GM18526 (cell line): ENCODE data around the gene GDPD5.

Experiments used
- POLR2A ChIP-seq: IDR thresholded peaks from 3 replicates; pipeline ENCODE4 v1.6.1; 2011; ENCODE audit not compliant: insufficient read length; ENCODE audit errors: extremely low read depth

Gene GDPD5

GRCh38 chr11:75532200-75533048 lies 6.7 kb upstream of the GDPD5 start:
- no peak for TF ChIP-seq POLR2A

- no peak for TF ChIP-seq POLR2A
These were observed 5.6 kb upstream of the GDPD5 start for GRCh38 chr11:75531325-75531724.

GRCh38 chr11:75530577-75530976 lies 4.8 kb upstream of the GDPD5 start:
- no peak for TF ChIP-seq POLR2A

- no peak for TF ChIP-seq POLR2A
These were observed 2.4 kb upstream of the GDPD5 start for GRCh38 chr11:75527938-75528735.

DNA sequence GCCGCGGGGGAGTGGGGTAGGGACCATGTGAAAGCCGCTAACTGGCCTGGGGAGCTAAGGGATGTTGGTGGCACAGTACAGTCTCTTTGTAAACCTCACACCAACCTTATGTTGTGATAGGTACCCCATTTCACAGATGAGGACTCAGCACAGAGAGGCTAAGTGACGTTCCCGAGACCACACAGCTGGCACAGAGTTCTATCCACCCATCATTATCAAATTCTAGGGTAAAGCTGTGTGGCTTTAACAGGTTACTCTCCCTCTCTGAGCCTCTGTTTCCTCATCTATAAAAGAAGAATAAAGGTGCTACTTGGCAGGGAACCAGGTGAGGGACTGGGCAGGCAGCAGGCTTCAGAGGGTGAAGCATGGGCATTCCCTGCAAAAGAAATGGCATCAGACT lies 1.4 kb upstream of the GDPD5 start:
- no peak for TF ChIP-seq POLR2A

DNA sequence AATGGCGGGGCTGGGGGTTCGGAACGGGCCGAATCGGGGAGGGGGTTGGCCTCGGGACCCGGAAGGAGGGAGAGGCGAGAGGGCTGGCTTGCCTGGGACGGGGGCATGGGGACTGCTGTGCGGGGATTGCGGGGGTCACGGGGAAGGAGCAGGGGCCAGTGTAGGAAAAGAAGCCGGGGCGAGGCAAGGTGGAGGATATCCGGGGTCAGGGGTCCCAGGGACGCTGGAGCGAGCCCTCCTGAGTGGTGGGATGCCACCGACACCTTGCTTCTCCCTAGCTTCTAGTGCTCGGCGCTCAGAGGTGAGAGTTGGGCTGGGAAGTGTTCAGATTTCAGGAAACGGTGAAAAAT lies 426 bp upstream of the GDPD5 start:
- TF ChIP-seq POLR2A, result no peak

GRCh38 chr11:75524665-75525432 lies 892 bp downstream of the GDPD5 start:
- no peak for TF ChIP-seq POLR2A

GRCh38 chr11:75523811-75524664 lies 1.7 kb downstream of the GDPD5 start:
- TF ChIP-seq POLR2A, result no peak

DNA sequence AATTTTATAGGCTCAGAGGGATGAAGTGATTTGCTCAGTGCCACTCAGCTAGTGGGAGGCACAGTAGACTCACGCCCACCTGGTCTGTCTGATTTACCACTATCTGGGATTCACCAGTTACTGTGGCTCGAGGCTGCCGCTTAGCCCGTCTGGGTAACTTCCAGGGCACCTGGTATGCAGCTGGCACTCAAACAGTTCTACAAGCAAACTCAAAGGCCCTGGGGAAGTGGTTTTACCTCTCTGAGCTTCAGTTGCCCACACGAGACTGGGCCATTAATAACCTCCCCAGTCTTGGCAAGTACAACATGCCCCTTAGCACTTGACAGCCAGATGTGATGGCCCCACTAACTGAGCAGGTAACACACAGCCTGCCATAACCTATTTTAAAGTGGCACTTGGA lies 2.6 kb downstream of the GDPD5 start:
- TF ChIP-seq POLR2A, result no peak

DNA sequence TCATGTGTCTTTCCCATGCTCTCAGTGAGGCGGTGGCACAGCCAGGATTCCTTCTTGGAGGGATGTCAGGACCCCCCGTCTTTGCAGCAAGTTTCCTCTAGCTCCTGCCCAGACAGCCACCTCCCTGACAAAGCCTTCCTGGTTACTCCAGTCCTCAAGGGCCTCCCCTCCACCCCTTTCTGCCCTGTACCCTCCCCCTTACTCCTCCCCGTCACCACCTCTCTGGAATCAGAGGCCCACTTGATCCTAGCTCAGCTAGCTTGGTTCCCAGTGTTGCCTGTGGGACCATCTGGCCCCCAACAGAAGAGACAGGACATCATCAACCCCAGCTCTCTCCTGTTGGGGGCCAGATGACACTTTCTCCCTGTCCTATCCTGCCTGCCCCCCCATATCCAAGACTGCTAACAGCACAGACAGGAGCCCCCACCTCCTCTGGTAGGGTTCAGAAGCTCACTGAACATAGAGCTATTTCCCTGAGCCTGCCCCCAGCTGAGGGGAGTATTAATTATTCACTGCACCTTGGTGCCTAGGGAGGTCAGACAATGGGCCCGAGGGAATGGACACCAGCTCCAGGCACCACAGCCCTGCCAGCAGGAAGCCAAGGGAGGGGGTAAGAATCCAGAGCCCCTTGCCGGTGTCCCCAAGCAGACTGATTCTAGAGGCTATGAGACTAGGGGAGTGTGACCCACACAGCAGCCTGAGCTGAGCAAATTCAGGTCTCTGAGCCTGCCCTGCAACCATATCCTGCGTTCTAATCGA lies 3.3 kb downstream of the GDPD5 start:
- TF ChIP-seq POLR2A, result no peak

DNA sequence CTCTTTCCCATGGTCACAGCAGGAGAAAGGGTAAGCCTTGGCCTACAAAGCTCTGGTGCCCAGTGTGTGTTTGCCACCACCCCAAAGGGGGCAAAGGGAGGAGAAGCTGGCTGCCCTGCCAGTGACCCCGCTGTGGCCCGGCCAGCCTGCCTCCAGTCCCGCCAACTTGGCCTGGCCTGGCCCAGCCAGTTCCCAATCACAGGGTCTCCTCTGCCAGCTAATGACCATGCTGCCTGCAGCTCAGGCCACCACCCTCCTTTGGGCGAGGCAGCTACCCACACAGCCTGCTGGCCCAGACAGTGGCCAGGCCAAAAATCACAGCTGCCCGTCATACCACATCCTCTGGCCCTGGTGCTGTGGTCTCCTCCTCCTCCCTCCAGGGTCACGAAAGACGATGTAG lies 5.1 kb downstream of the GDPD5 start:
- no peak for TF ChIP-seq POLR2A

DNA sequence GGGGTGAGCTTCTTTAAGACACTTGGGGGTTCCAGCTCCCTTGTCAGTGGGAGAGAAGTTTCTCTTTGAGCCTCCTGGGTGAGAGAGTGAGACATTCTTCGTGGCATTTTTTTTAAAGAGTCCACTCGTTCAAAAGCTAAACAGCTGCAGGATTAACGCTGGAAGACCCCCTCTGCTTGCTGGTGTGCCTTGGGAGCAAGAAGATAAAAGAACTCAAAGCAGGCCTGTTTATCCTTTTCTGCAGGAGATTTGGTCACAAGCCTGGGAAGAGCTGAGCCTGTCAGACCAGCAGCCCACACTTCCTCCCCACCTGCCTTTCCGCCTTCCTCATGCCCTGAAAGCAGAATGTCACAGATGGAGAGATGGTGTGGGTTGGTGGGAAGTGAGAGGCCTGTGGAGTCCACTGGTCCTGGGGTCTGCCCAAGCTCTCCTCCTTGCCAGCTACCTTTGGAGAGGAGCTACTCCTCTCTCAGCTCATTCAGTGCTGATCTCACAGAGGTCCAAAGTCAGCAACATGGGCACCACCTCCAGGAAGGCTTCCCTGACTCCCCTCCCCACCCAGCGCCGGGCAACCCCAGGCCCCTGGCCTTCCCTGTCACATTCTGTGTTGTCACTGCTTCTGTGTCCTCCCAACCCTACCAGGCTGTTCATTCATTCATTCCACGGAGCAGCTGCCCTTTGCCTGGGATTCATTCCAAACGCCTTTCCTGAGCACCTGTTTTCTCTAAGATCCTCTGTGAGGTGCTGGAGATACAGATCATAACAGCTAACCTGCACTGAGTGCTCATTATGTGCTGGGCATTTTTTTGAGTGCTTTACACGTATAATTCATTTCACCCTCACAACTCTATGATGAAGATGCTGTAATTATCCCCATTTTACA lies 6.7 kb downstream of the GDPD5 start:
- TF ChIP-seq POLR2A, result no peak

- TF ChIP-seq POLR2A, result no peak
These were observed 7.6 kb downstream of the GDPD5 start for GRCh38 chr11:75518204-75518549.
